ENCODE data around the gene IQGAP2. TPM values are rescaled to one million over a fixed set of nuclear protein-coding genes. Genes with fewer than 3 reads are reported as not detected.

The IQGAP2 gene
- polyA plus RNA-seq, 1 experiment, result 0.01 TPM

DNA sequence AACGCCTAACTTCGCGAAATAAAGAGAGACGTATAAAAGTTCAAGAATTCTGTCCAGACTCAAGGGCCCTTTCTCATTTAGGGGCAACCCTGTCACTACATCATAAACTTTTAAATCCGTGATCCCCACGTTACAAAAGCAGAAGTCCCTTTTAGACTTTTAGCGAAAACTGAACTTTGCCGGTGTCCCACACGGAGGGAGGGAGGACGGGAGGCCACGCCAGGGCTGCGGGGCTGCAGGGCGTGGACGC is 312.3 kb downstream of the IQGAP2 start:
- ChIA-PET POLR2A (no interaction called here), CTCF (interaction anchor here (0.7 to 1.8 kb wide), 8 partner anchors 10 to 116 kb away, joined by 3 to 13 read pairs (median 3); no protein-coding TSS in a partner anchor)
- Histone ChIP-seq H3K36me3 (ENCODE audit: control insufficient read depth, insufficient read depth, low read length) (no peaks in the 10 kb centered on the region), H3K27me3 (ENCODE audit: control insufficient read depth, insufficient read depth, low read length) (peaks cover 9% of the 10 kb centered on the region; the same call in 1 of the 2 replicates), H3K4me3 (ENCODE audit: low read depth, low read length) (peak overlapping the region; percentile 93)
- no peak for DNase-seq (ENCODE audit: low read depth)
- TF ChIP-seq, protein P1, sequence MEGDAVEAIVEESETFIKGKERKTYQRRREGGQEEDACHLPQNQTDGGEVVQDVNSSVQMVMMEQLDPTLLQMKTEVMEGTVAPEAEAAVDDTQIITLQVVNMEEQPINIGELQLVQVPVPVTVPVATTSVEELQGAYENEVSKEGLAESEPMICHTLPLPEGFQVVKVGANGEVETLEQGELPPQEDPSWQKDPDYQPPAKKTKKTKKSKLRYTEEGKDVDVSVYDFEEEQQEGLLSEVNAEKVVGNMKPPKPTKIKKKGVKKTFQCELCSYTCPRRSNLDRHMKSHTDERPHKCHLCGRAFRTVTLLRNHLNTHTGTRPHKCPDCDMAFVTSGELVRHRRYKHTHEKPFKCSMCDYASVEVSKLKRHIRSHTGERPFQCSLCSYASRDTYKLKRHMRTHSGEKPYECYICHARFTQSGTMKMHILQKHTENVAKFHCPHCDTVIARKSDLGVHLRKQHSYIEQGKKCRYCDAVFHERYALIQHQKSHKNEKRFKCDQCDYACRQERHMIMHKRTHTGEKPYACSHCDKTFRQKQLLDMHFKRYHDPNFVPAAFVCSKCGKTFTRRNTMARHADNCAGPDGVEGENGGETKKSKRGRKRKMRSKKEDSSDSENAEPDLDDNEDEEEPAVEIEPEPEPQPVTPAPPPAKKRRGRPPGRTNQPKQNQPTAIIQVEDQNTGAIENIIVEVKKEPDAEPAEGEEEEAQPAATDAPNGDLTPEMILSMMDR (IDR thresholded peaks at IDR 0.05; ENCODE audit: insufficient read depth, low read depth, low read length), result no peak

DNA sequence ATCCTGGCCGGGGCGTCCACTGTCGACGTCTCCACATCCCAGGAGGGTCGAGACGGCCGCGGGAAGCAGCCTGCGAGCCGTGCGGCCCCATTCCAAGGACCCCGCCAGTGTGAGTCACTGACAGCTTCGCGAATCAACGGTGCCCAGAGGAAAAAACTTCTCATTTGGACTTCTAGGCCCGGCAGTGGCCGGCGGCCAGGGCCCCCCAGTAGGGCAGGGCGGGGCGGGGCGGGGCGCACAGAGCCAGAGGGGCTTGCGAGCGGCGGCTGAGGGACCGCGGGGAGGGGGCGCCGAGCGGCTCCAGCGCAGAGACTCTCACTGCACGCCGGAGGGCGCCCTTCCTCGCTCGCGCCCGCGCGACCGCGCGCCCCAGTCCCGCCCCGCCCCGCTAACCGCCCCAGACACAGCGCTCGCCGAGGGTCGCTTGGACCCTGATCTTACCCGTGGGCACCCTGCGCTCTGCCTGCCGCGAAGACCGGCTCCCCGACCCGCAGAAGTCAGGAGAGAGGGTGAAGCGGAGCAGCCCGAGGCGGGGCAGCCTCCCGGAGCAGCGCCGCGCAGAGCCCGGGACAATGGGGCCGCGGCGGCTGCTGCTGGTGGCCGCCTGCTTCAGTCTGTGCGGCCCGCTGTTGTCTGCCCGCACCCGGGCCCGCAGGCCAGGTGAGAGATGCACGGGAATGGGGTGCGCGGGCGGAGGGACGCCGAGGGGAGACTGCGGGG is 312.8 kb downstream of the IQGAP2 start, which contains the start of gene F2R:
Gene F2R (plus strand): TSS at position 391 of the 720 bp plus-strand sequence. CDS start 182 bp downstream, at position 573.
- DNase-seq (ENCODE audit: low read depth), result no peak
- peaks cover 9% of the 10 kb centered on the region; the same call in 1 of the 2 replicates for H3K27me3 ChIP-seq (ENCODE audit: control insufficient read depth, insufficient read depth, low read length)
- CTCF ChIA-PET, result interaction anchor here (0.7 to 2.2 kb wide), 9 partner anchors 11 to 117 kb away, joined by 3 to 13 read pairs (median 3); no protein-coding TSS in a partner anchor
- TF ChIP-seq, protein P1 (IDR thresholded peaks at IDR 0.05; ENCODE audit: insufficient read depth, low read depth, low read length), result no peak; the same call in 1 of the 2 replicates
- H3K4me3 ChIP-seq (ENCODE audit: low read depth, low read length), result peak within 1 kb of the TSS; percentile 93
- no peaks in the 10 kb centered on the region for H3K36me3 ChIP-seq (ENCODE audit: control insufficient read depth, insufficient read depth, low read length)
- POLR2A ChIA-PET, result no interaction called here

DNA sequence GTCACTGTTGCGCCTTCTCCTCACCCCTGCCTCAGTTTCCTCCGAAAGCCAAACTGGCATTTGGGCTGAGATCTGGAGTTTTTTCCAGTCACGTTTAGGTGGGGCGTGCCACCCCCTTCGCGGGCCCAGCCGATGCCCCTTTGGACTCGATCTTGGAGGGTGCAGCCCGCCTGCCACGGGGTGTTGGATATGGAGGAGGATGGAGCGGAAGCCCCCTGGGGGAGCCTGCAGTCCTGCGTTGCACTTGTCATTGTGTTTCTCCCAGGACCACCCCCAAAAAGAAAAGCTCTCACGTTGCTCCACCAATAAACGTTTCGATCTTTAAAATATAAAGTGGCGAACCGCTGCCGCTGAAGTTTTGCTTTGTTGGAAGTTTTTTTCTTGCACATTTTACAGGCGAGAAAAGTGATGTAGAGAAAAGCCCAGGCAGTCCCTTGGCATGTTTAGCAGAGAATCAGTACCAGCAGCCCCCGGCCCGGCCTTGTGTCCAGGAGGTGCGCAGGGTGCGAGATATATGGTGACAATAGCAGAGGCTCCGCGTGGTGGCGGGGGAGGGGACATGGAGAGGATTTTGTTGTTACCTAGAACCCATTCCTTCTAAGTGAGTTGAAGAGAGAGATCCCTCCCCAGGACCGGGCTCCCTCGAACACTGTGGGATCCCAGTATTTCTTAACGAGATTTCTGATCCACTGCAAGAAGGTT is 313.5 kb downstream of the IQGAP2 start:
- H3K27me3 ChIP-seq (ENCODE audit: control insufficient read depth, insufficient read depth, low read length), result peaks cover 9% of the 10 kb centered on the region; the same call in 1 of the 2 replicates
- no peaks in the 10 kb centered on the region for H3K36me3 ChIP-seq (ENCODE audit: control insufficient read depth, insufficient read depth, low read length)
- TF ChIP-seq, protein P1 (IDR thresholded peaks at IDR 0.05; ENCODE audit: insufficient read depth, low read depth, low read length), result no peak
- H3K4me3 ChIP-seq (ENCODE audit: low read depth, low read length), result peak overlapping the region; percentile 93
- CTCF ChIA-PET, result interaction anchor here (1.0 to 2.2 kb wide), 3 partner anchors 58 to 117 kb away, joined by 3 to 11 read pairs (median 5); no protein-coding TSS in a partner anchor
- POLR2A ChIA-PET, result no interaction called here
- DNase-seq (ENCODE audit: low read depth), result no peak

DNA sequence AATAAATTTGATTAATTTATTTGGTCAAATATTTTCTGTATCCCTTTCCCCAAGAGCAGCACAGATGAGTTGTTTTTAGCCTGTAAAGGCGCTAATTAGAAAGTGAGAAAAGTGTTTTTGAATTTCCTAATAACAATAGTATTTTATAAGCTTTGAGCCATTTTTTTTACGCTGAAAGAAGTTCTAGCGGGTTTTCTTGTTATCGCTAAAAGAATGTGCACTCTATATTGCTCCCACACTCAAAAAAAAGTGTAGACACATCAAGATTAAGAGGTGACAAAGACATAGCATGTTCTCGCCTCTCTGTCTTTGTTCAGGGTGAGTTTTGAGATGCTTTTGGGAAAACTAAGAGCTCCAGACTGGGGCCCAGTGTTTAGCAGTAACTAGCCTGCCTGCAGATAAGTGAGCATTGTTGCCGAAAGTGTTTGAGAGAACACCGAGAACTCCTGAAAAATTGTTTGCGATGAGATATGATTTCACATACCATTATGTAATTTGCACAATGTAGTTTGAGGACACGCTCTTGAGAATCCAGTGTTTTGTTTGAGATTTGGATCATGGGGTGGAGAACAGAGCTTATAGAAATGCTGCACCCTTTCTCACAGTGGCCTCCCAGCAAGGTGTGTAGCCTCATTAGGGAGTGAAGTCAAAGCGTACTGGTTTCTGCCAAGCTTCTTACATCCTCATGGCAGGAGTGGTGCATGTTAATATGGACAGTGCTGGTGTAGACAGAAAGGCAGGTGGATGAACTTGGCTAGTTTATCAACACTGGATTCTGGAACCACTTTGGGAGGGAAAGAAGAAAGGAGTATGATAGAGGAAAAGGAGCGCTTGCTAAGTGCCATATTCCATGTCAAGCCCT is 314.4 kb downstream of the IQGAP2 start:
- peak overlapping the region; percentile 93 for H3K4me3 ChIP-seq (ENCODE audit: low read depth, low read length)
- TF ChIP-seq, protein P1 (IDR thresholded peaks at IDR 0.05; ENCODE audit: insufficient read depth, low read depth, low read length), result no peak
- ChIA-PET POLR2A (no interaction called here), CTCF (interaction anchor here (1.0 to 2.2 kb wide), 2 partner anchors 57 to 77 kb away, joined by 5 to 11 read pairs; no protein-coding TSS in a partner anchor)
- H3K27me3 ChIP-seq (ENCODE audit: control insufficient read depth, insufficient read depth, low read length), result peaks cover 9% of the 10 kb centered on the region; the same call in 1 of the 2 replicates
- no peak for DNase-seq (ENCODE audit: low read depth)
- no peaks in the 10 kb centered on the region for H3K36me3 ChIP-seq (ENCODE audit: control insufficient read depth, insufficient read depth, low read length)
